NCI-H1092 treated with DMSO at 0.1 percent for 48 hours (cell line): ENCODE measurements around the gene ZNF346.

Experiments
- DNase-seq: peaks from one replicate; lab custom pipeline; 2025; lab: John Stamatoyannopoulos, UW

The ZNF346 gene

DNA sequence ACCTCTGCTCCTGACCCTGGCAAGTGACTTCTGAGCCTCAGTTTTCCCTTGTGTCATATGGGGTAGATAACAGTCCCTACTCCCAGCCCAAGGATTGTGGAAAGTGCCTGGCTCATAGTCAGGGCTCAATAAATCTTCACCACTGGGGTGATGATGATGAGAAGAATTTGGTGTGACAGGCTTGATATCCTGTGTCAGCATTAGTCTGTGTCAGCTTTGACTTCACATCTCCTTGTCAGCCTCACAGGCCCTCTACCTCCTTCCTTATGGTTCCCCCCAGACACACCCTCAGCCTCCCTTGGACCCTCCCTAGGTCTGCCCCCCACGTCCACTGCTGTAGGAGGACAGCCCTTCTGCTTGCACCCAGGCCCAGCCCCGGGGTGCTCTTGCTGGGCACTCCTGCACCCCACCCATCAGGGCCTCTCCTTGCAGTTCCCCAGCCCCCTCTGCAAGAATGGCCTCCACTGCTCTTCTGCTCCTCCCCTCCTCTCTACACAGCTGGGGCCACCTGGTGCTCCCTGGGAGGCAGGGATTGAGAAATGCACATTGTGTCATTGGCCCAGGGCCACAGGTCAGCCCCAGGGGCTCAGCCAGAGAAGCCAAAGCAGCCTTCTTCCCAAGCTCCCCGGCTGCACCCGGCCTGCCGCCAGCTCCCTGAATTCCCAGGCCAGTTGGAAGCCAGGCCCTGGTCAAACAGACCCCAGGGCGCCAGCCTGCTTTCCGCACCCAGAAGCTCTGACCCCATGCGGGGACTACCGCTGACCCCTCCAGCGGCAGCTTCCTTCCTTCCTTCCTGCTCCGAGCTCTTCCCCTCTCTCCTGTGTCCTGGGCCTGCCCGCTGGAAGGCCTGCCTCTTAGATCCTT is 72.0 kb downstream of the ZNF346 start:
- no peak for DNase-seq

GRCh38 chr5:177095088-177095669 is 72.7 kb downstream of the ZNF346 start:
- DNase-seq: no peak

DNA sequence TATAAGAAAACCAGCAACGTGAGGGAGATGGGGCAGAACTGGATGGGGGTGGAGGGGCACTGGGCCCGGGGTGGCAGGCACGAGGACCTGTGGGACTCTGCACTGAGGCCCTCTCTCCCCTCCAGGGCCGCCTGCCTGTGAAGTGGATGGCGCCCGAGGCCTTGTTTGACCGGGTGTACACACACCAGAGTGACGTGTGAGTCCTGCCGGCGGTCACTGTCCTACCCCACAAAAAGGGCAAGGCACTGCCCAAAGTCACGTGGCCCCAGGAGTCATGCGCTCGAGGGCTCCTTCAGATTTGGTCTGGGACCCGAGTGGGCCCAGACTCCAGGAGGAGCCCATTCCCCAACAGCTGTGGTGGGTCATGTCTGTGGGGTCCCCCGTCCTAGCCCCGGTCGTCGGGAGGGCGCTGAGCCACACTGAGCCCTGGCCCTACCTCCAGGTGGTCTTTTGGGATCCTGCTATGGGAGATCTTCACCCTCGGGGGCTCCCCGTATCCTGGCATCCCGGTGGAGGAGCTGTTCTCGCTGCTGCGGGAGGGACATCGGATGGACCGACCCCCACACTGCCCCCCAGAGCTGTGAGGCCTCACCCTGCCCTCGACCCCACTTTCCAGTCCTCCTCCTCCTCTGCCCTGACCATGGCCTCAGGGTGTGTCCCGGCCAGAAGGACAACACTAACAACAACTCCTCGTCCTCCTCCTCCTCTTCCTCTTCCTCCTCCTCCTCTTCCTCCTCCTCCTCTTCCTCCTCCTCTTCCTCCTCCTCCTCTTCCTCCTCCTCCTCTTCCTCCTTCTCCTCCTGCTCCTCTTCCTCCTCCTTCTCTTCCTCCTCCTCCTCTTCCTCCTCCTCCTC is 73.9 kb downstream of the ZNF346 start:
- no peak for DNase-seq

DNA sequence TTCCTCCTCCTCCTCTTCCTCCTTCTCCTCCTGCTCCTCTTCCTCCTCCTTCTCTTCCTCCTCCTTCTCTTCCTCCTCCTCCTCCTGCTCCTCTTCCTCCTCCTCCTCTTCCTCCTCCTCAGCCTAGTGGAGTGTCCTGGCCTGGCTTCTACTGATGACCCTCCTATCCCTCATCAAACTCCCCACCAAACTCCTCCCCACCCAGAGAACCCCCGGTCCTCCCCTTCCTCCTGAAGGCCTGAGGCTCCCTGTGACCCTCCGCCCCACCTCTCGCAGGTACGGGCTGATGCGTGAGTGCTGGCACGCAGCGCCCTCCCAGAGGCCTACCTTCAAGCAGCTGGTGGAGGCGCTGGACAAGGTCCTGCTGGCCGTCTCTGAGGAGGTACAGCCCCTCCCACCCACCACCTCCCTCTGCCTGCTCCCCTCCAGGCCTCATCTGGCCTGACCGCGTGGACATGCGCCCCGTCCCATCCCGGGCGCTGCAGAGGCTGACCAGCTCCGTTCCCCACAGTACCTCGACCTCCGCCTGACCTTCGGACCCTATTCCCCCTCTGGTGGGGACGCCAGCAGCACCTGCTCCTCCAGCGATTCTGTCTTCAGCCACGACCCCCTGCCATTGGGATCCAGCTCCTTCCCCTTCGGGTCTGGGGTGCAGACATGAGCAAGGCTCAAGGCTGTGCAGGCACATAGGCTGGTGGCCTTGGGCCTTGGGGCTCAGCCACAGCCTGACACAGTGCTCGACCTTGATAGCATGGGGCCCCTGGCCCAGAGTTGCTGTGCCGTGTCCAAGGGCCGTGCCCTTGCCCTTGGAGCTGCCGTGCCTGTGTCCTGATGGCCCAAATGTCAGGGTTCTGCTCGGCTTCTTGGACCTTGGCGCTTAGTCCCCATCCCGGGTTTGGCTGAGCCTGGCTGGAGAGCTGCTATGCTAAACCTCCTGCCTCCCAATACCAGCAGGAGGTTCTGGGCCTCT is 74.8 kb downstream of the ZNF346 start:
- DNase-seq: no peak

DNA sequence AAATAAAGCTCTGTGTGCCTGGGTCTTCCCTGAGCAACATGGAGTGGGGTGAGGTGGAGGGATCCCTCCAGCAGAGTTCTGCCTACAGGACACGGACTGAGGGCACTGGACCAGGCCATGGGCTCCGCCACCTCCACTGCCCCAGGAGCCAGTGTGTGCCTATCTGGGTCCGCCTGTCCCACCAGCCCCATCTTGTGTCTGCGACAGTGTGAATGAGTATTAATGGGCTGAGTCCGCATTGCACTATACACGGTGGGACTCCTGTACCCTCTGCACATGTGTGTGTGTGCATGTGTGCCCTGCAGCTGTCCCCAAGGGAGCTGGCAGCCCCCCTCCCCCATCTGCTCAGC is 75.6 kb downstream of the ZNF346 start:
- DNase-seq: no peak

- DNase-seq: no peak
Measured at GRCh38 chr5:177098470-177099141, 76.1 kb downstream of the ZNF346 start.

DNA sequence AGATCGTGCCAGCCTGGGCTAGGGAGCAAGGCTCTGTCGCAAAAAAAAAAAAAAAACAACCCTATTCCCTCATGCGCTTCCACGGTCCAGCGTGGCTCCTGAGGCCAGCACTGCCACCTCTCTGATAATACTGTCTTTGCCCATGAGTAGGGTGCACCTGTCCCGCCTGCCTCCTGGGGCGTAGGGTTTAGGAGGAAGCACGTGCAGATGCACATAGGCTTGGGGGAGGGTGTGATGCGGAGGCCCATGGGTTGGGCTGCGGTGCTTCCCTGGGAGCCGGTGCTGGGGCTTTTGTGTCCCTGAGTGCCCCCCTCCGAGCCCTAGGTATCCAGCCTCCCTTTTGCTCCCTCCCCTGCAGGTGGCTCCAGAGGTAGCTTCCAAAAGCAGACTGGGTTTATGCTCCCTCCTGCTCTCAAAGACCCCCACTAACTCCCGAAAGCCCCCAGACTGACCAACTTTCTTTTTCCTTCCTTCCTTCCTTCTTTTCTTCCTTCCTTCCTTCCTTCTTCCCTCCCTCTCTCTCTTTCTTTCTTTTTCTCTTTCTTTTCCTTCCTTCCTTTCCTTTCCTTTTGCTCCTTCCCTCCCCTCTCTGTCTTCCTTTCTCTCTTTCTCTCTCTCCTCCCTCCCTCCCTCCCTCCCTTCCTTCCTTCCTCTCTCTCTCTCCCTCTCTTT is 77.1 kb downstream of the ZNF346 start:
- DNase-seq: no peak

DNA sequence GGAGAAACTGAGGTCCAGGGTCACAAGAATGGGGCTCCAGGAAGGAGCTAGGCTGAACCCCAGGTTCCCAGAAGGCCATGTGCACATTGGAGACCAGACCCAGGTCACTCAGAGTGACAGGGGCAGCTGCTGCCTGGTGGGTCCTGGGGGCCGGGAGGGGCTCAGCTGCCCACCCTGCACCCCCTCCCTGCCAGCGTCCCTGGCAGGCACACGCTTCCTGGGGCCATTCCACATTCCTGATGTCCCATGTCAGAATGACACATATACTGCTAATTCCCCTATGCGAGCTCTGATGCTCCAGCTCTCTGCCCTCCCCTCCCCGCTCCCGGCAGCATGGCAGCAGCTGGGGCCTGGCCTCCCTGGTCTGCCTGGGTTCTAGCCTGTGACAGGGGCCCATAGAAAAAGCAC is 78.2 kb downstream of the ZNF346 start:
- no peak for DNase-seq

DNA sequence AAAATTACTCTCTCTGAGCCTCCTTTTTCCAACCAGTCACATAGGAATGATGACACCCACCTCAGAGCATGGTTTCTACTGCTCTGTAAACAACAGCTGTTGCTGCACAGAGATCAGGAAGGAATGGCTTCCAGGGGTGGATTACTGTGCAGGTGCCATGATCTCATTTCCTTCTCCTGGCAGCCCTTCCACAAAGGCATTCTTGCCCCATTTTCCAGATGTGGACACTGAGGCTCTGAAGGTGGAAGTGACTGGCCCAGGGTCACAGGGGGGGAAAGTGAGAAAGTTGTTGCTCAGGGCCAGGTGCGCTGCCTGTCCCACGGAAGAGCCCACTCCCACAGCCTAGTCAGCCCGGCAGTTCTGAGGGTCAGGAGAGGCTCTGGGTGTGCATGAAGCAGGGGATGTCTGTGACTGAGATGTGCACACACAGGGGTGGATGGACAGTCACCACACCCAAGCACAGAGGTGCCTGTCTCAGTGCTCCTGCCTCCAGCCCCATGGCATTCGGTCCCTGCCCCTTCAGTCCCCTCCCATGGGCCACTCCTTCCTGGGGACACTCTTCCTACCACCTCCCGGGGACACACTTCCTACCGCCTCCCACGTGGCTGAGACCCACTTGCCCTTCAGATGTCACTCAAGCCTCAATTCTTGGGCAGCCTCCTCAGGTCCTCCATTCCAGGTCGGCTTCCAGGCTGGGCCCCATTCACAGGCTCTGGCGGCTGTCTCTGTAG is 81.2 kb downstream of the ZNF346 start:
- DNase-seq: no peak

DNA sequence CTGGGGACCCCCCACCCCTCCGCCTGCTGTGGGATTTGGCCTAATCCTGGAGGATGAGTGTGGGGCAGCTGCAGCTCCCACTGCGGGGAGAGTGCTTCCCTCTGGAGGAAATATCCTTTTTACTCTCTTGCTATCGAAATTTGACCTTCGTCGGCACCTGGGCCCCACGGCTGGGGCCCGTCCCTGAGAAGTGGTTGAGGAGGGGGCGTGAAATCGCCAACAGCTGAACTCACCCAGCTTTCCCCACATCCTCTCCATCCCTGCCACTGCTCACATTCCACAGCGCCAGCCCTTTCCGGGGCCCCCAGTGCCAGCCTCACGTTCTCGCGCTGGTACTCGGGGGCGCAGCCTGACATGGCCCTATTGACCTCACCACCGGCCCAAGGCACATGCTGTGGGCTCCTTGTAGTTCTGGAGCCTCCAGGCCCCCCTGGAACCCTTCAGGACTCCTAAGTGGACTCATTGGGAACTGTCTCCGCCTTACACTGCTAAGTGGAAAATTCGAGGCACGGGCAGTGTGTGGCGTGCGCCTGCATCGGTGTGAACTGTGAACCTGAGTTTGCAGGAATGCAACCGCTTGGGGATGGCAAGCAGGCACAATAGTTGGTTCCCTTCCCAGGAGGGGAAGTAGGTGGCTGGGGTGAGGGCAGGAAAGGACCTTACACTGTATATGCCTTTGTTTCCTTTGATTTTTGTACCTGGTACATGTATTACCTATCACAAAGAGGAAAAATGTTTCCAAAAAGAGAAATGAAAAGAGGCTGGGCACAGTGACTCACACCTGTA is 83.4 kb downstream of the ZNF346 start:
- DNase-seq: no peak

DNA sequence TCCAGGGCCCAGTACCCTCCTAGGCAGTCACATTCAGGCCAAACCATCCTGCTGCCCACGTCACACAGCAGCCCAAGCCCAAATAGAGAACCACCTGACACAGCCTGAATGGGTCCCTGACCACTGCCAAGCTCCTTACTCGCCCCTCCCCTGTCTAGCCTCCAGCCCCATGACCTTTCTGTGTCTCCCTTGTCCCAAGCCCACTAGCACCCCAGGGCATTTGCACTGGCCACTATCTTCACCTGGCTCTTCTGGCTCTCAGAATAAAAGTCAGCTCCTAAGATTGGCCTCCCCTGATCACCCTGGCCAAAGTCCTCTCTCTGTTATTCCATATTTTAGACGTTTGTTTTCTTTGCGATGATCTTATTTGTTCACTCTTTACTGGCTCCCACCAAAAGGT is 84.7 kb downstream of the ZNF346 start:
- DNase-seq: no peak

- no peak for DNase-seq
Measured at GRCh38 chr5:177109810-177110209, 87.3 kb downstream of the ZNF346 start.

DNA sequence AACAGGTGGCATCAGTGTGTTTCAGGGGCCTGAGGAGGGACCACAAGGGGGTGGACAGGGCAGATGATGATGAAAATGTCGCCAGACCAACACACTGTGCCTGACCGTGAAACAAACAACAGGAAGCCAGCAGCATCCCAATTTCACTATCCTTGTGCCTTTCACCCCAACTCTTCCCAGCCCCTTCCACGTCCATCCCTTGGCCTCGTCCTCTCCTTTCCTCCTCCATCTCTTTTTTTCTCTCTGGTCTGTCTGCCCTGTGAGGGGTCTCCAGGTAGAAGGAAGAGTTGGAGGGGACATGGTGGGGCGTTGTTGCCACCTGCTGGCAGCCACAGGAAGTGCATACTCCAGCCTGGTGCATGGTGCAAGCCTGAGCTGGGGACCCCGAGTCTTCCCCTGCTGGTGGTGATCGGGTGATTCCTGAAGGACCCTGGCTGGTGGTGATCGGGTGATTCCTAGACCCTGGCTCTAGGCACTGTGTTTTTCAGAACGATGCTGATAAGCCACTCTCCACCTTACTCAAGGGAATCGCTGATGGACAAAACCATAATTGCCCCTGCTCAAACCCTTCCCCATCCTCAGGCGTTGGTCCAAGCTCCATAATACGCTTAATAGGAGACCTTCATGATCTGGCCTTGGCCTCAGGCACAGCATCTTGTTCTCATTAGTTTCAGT is 89.4 kb downstream of the ZNF346 start:
- peak; percentile 57 for DNase-seq

DNA sequence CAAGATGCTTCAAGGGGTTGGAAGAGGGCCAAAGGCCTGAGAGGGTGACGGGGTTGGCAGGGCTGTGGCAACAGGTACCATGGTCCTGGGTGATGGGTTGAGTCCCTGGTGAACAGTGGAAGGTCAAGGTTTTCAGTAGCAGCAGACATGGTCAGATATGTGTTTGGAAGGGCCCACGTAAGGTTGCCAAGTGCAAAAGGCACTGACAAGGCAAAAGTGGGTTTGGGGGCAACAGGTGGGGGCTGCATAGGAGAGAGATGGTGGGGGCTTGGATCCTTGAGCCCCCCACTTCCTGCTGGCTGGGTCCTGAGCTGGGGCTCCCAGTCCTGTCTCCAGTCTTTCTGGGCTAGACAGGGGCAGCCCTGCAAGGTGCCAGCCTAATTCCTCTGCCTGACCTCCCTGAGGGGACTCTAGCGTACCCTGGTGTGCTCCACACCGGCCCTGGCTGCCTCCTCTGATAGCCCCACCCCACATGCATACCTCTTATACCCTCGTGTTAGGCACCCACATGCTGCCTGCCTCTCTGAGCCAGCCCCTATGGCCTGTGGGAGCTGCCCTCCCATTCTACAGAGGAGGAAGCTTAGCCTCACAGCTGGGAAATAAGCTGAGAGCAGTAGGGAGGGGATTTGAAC is 90.2 kb downstream of the ZNF346 start:
- no peak for DNase-seq

DNA sequence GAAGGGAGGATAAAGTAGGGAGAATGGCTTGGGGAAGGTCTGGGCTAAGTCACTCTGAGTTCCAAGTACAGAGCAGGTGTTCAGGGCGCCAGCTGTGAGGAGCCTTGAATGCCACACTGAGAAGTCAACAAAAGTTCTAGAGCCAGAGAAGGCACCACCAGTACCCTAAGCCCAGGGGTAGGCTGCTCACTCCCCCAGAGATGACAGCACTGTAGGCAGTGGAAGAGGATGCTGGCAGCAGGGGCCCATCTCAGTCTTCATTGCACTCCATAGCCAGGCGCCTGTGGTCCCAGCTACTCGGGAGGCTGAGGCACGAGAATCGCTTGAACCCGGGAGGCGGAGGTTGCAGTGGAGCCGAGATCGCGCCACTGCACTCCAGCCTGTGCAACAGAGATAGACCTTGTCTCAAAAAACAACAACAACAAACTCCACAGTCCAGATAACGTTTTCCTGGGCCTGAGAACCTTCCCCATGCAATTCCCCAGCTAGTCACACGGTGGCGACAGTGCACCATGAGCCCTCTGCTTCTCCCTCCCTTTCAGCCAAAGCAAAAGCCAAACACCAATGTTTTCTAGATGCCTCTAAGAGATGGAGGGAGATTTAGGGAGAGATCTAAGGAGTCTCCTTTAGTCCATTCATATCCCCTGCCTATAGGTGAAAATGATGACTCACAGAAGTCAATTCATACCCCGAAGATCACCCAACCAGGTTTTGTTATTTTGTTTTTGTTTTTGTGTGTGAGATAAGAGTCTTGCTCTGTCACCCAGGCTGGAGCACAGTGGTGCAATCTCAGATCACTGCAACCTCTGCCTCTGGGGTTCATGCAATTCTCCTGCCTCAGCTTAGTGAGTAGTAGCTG is 91.3 kb downstream of the ZNF346 start:
- DNase-seq: peak; percentile 34

- DNase-seq: no peak
Measured at GRCh38 chr5:177116631-177117373, 94.3 kb downstream of the ZNF346 start.
